ENCODE data around the gene CRPPA.
A peak's percentile ranks its signal among the peaks of the same experiment; 100 is the strongest.

GRCh38 chr7:16421333-16422102 is at the start of gene CRPPA:
- no peak for TF ChIP-seq FOXK2 (IDR thresholded peaks at IDR 0.05)
- TF ChIP-seq BHLHE40 (IDR thresholded peaks at IDR 0.05; ENCODE audit: borderline replicate concordance) = no peak
- no peak for TF ChIP-seq LEF1 (IDR thresholded peaks at IDR 0.05; ENCODE audit: borderline replicate concordance)
- TF ChIP-seq ELF4 (IDR thresholded peaks at IDR 0.05) = no peak
- TF ChIP-seq L3MBTL2 (conservative IDR thresholded peaks at IDR 0.05) = peak; percentile 34; the same call in 1 of the 2 replicates

Measured in HEK293T (cell line).